T47D (cell line): ENCODE results near the gene SEMA4D.

ENCODE experiments used
- DNase-seq, 2 experiments: peaks; one replicate each; pipeline versions ENCODE4 v3.0.0 to v3.0.0-alpha.2; 2011 to 2012; ENCODE audit warnings: low read depth in 1 of 2, low spot score in 1 of 2
- JUND ChIP-seq: IDR thresholded peaks from 2 replicates; pipeline ENCODE4 v1.6.1; 2012; ENCODE audit warnings: low read depth
- in situ Hi-C: cut with HindIII; loops from 2 replicates; pipeline ENCODE4 v1.10.0; 2016; ENCODE audit warnings: low sequenced_read_pairs, low pct_unique_long_range_greater_than_20kb

Gene SEMA4D

GRCh38 chr9:89386206-89386605 lies 111.7 kb downstream of the SEMA4D start:
- TF ChIP-seq JUND: no peak
- no peak for DNase-seq
- in situ Hi-C loops: no loop called here

GRCh38 chr9:89384783-89385182 lies 113.1 kb downstream of the SEMA4D start:
- no peak for DNase-seq
- TF ChIP-seq JUND: no peak
- in situ Hi-C loops: no loop called here

- no peak for DNase-seq
- in situ Hi-C loops: no loop called here
- TF ChIP-seq JUND: no peak
These were observed 114.1 kb downstream of the SEMA4D start for GRCh38 chr9:89383721-89384300.

- DNase-seq: no peak
- TF ChIP-seq JUND: no peak
- in situ Hi-C loops: no loop called here
These were observed 114.7 kb downstream of the SEMA4D start for GRCh38 chr9:89383030-89383720.

GRCh38 chr9:89382026-89382986 lies 115.6 kb downstream of the SEMA4D start:
- DNase-seq: no peak
- TF ChIP-seq JUND: no peak
- in situ Hi-C loops: no loop called here

GRCh38 chr9:89381308-89381609 lies 116.7 kb downstream of the SEMA4D start:
- in situ Hi-C loops: no loop called here
- no peak for TF ChIP-seq JUND
- no peak for DNase-seq

GRCh38 chr9:89380437-89381307 lies 117.2 kb downstream of the SEMA4D start:
- DNase-seq: no peak
- in situ Hi-C loops: no loop called here
- no peak for TF ChIP-seq JUND

- no peak for TF ChIP-seq JUND
- in situ Hi-C loops: no loop called here
- DNase-seq: peak in 1 of 2 experiments; percentile 7
These were observed 118.3 kb downstream of the SEMA4D start for GRCh38 chr9:89379508-89380115.

- TF ChIP-seq JUND: no peak
- in situ Hi-C loops: no loop called here
- DNase-seq: no peak
These were observed 118.9 kb downstream of the SEMA4D start for GRCh38 chr9:89379031-89379430.

GRCh38 chr9:89378541-89378940 lies 119.4 kb downstream of the SEMA4D start:
- no peak for TF ChIP-seq JUND
- in situ Hi-C loops: no loop called here
- DNase-seq: no peak

- in situ Hi-C loops: no loop called here
- no peak for TF ChIP-seq JUND
- DNase-seq: no peak
These were observed 120.5 kb downstream of the SEMA4D start for GRCh38 chr9:89377411-89377810.

GRCh38 chr9:89376741-89377351 lies 121.1 kb downstream of the SEMA4D start:
- in situ Hi-C loops: no loop called here

More at GRCh38 chr9:89376741-89377351, 121.1 kb downstream of the SEMA4D start:
- no peak for TF ChIP-seq JUND
- no peak for DNase-seq
